Measurements from ENCODE around the gene CTH. TPM values are rescaled to one million over a fixed set of nuclear protein-coding genes. Genes with fewer than 3 reads are reported as not detected.
"Not testable (repeated sequence)": the region's sequence is repeated elsewhere in the genome, so short reads cannot be mapped to it uniquely, and the experiment has no call there.

The CTH gene
- total RNA-seq, 1 donor from 2014 or later: 2.5 TPM

DNA sequence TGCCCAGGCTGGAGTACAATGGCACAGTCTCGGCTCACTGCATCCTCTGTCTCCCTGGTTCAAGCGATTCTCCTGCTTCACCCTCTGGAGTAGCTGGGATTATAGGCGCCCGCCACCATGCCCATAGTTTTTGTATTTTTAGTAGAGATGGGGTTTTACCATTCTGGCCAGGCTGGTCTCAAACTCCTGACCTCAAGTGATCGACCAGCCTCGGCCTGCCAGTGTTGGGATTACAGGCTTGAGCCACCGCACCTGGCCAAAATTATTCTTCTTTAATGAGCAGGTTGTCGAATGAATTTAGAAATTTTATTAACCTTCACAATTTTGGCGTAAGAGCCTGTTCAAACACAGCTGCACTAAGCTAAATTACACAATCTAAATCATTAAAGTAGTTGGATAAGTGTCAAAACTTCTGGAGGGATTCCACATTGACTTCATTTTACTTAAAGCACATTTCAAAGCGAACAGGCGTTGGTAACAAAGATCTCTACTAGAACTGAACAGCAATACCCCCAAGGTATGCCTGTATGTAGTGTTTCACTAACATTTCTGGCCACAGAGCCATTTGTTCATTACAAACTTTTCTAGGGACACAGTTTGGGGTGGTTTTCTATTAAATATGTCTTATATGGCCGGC lies 5.2 kb upstream of the CTH start:
- no peak for DNase-seq (ENCODE audit: low spot score)

DNA sequence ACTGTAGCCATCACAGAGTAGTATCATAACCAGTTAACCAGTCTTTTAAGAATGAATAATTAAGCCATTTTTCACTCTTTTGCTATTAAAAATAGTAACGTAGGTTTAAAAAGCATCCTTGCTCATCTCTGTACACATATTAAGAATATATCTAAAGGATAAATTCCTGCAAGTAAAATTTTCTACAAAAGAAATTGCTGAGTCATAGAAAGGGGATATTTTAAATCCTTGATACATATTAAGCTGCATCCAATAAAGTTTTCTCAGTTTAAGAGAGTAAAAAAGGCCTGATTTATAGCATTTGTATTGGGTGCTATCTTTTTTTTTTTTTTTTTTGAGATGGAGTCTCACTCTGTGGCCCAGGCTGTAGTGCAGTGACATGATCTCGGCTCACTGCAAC lies 1.9 kb upstream of the CTH start:
- no peak for DNase-seq (ENCODE audit: low spot score)

DNA sequence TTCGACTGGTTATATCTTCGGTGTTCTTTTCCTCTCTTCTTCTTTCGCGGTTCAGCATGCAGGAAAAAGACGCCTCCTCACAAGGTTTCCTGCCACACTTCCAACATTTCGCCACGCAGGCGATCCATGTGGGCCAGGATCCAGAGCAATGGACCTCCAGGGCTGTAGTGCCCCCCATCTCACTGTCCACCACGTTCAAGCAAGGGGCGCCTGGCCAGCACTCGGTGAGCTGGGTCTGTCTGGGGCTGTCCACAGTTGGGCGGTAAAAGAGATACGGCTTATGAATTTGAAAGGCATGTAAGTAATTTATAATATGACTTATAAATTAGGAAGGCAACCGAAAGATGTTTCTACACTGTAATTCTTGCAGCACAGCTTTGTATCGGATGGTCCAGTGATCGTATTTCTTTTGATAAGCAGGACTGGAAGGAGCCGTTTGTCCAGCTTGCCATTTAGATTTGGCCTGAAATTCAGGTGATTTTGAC lies 334 bp downstream of the CTH start:
- no peak for DNase-seq (ENCODE audit: low spot score)

DNA sequence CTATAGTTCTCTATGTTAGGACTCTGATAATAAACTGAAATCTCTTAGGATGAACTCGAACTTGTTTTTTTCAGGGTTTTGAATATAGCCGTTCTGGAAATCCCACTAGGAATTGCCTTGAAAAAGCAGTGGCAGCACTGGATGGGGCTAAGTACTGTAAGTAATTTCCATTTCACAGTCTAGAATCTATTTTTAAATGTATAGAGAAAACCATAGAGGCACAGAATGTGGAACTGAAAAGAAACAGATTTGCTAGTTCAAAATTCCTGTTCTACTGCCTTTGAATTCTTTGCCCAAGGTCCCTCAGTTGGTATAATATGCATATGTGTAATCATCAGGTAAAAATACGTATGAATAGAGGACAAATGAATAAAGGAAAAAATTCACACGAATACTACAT lies 4.8 kb downstream of the CTH start:
- no peak for DNase-seq (ENCODE audit: low spot score)

DNA sequence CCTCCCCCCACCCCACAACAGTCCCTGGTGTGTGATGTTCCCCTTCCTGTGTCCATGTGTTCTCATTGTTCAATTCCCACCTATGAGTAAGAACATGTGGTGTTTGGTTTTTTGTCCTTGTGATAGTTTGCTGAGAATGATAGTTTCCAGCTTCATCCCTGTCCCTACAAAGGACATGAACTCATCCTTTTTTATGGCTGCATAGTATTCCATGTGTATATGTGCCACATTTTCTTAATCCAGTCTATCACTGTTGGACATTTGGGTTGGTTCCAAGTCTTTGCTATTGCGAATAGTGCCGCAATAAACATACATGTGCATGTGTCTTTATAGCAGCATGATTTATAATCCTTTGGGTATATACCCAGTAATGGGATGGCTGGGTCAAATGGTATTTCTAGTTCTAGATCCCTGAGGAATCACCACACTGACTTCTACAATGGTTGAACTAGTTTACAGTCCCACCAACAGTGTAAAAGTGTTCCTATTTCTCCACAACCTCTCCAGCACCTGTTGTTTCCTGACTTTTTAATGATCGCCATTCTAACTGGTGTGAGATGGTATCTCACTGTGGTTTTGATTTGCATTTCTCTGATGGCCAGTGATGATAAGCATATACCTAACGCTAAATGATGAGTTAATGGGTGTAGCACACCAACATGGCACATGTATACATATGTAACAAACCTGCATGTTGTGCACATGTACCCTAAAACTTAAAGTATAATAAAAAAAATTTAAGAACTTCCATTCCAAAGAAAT lies 8.1 kb downstream of the CTH start:
- DNase-seq (ENCODE audit: low spot score): not testable (repeated sequence)

DNA sequence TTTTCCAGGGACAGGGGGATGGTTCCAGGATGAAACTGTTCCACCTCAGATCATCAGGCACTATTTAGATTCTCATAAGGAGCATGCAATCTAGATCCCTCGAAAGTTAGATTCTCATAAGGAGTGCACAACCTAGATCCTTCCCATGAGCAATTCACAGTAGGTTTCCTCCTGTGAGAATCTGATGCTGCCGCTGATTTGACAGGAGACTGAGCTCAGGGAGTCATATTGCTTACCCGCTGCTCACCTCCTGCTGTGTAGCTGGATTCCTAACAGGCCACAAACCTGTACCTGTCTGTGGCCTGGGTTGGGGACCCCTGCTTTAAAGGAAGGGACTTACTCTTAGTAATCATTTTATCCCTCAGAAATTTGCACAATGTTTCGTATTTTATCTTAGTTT lies 9.3 kb downstream of the CTH start:
- DNase-seq (ENCODE audit: low spot score): no peak

DNA sequence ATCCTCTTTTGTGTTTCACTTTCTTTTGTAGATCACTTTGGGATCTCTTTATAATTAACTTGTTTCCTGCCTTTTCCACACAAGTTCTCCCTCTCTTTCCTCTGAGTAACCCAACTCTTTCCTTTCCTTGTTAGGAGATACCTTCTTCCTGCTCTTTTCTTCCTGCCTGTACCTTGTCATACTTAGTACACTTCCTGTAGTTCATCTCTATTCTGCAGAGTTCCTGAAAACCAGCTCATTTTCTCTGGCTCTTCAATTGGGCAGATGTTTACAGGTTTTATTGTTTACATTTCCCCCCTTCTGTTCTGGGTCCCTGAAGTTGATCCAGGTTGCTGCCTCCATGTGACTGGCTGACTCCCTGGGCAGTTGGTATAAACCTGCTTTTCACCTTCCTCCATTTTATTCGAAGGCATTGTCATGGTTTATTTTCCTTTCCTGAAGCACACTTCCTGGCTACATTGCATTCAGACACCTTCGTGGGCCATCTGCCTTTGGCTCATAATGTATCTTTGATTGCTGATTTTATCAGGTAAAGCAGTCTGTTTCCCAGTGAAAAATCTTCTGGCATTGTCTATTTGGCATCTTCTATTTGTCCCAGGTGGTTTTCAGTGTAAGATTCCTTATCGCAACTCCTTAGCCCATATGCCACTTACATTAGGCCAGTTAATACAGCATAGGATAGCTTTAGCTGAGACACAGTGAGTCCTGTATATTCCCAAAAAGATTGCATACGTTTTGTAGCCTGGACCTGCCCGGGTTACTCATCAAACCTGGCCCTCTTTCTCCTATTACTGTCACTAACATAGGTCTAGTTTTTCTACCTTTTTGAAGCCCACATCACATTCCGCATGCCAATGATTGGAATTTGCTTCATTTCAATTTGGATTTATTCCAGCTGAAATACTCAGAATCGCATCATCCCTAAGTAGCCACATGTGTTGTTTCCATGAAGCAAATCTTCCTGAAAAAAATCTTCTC lies 15.4 kb downstream of the CTH start:
- DNase-seq (ENCODE audit: low spot score): no peak

DNA sequence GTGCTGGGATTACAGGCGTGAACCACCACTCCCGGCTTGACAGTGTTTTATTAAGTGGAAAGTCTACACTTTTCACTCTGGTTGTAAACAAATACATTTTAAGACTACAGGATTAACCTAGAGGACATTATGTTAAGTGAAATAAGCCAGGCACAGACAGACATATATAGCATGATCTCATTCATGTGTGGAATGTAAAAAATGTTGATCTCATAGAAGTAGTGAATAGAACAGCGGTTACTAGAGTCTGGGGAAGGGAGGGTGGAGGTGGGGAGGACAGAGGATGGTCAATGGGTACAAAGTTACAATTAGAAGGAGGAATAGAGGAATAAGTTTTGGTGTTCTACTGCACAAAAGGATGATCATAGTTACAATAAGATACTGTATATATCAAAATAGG lies 16.9 kb downstream of the CTH start:
- DNase-seq (ENCODE audit: low spot score): no peak

DNA sequence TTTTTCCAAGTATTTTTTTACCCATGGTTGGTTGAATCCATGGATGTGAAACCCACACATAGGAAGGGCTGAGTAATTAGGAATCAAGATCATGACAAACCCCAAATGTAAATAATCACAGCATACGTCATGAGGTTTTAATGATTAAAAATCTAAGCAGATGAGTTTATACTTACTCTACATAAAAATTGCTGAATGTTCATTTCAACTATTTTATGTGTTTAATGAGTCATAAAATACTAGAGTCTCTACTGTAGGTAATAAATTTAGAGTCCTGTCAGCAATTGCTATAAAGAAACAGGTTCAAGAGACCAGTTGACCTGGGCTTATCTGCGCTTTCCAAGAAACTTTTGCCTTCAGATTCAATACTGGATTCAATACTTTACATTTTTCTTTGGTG lies 18.2 kb downstream of the CTH start:
- DNase-seq (ENCODE audit: low spot score): no peak

DNA sequence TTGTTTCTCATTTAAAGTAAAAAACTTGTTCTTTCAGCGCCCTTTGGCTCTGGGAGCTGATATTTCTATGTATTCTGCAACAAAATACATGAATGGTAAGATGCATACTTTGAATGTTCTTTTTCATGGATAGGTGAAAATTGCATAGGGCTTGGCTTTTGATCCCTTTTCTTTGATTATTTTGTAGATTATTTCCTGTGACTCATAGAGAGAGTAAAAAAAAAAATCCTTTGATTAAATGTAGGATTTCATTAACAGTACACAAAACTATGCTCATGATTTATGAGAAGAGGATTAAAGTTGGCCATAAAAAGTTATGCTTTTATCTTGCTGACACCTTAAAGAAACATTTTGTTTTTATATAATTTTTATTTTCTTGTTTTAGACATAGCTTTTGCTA lies 18.7 kb downstream of the CTH start:
- no peak for DNase-seq (ENCODE audit: low spot score)

DNA sequence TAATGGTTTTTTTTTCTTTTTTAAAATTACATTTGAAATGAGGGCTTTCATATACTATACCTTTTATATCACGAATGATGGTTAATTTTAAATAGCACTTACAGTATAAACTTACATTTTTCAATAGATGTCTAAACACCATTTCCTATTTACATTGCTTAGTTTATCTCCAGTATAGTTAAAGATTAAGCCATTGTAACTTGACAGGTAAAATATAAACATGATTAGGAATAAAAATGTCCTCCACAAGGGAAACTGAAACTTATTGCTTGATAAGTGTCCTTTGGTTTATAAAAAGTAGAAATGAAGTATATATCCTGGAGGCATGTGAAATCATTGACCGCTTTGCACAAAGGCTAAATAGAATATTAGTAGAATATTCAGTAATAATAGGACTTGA lies 20.2 kb downstream of the CTH start:
- DNase-seq (ENCODE audit: low spot score): no peak

DNA sequence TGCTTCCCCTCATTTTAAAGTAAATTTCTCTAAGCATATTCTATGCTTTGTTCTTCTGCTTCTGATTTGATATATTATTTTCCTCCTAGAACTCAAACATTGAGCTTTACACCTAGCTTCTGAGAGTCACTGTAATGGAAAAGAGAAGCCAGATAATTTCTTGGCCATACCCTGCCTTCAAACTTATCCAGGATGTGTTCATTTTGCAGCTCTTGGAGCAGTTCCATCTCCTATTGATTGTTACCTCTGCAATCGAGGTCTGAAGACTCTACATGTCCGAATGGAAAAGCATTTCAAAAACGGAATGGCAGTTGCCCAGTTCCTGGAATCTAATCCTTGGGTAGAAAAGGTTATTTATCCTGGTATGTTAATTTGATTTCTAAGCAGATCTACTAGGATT lies 20.8 kb downstream of the CTH start:
- DNase-seq (ENCODE audit: low spot score): no peak

DNA sequence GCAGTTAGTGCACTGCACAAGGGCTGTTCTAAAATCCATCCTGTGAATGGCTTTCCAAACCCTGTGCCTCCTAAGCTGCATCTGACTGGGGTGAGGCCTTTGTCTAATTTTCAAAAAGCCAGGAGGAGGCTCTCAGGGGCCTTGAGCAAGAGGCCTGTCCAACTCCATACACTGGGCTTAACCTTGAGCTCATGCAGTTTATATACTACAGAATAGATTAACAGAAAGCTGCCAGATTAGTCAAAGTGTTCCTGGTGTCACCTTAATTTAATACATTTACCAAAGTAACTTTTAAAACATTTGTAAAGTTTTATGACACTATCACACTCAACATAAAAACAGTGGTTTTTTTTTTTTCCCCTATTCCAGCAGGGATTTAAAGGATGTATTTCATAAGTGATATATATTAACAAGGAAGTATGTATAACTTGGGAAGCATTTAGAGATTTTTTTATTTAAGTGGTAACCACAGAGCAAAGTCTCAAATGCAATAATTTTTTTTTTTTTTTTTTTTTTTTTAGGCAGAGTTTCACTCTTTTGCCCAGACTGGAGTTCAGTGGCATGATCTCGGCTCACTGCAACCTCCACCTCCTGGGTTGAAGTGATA lies 23.3 kb downstream of the CTH start:
- no peak for DNase-seq (ENCODE audit: low spot score)

DNA sequence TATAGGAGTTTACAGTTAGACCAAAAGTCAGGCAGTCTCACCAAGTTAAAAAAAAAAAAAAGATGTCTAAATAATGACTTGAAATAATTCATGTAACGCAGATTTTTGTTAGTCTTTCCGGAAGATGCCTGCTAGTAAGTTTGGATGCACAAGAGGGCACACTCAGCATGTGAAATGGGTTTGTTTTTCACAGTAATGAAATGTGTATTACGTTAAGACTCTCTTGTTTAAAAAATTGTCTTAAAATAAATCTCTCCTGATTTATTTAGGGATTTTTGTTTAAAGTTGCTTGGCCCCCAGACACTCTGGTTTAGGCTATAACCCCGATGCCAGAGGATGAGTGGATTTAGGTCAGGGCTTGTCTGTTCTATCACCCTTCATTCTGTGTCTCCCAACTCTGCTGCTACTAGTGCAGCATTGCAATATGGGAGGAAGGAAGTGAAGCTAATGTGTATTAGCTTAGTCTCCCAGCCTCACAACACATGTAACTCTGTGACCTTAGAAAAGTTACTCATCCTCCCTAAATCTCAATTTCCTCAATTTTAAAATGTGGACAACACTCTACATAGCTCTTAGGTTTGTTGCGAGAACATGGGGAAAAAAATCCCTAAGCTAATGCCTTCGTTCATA lies 25.7 kb downstream of the CTH start:
- no peak for DNase-seq (ENCODE audit: low spot score)

DNA sequence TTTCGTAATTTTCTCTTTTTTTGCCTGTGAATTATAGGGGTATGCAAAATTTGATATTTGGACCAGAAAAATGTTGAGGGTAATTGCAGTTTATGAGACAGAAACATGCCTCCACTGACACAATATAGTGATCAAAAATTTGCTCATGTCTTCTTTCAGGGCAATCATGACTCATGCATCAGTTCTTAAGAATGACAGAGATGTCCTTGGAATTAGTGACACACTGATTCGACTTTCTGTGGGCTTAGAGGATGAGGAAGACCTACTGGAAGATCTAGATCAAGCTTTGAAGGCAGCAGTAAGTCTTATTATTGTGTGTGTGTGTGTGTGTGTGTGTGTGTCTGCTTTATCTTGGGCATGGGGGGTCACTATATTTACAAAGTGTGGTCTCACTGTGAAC lies 27.5 kb downstream of the CTH start:
- DNase-seq (ENCODE audit: low spot score): no peak

DNA sequence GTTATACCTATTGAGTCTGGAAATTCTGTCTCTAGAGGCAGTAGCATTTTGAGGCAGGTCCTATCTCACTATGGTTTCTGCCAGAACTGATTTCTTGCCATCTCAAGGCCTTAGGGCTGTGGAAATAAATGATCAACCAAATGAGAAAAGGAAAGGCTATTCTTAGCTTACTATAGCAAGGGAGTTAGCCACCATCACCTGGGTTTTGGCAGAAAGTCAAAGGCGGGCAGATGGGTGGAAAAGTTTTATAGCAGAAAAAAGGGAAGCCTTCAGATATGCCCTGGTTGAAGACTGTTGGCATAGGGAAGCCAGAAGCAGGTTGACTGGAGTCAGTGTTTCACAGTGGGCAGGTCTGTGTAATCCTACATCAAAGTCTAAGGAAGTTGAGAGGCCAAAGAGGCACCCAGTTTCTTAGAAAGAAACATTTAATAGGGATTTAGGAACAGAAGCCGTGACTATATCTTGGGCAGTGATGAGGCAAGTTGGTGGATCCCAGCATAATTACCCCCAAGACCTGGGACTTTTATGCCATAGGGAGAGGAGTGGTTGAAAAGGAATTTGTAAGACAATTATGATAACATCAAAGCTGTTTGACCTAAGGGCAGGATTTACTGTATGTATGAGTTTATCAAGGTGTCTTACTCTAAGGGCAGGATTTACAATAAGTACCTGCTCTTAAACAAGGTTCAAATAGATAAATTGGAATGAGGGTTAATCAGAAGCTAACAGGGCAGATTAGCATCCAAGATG lies 29.7 kb downstream of the CTH start:
- no peak for DNase-seq (ENCODE audit: low spot score)

DNA sequence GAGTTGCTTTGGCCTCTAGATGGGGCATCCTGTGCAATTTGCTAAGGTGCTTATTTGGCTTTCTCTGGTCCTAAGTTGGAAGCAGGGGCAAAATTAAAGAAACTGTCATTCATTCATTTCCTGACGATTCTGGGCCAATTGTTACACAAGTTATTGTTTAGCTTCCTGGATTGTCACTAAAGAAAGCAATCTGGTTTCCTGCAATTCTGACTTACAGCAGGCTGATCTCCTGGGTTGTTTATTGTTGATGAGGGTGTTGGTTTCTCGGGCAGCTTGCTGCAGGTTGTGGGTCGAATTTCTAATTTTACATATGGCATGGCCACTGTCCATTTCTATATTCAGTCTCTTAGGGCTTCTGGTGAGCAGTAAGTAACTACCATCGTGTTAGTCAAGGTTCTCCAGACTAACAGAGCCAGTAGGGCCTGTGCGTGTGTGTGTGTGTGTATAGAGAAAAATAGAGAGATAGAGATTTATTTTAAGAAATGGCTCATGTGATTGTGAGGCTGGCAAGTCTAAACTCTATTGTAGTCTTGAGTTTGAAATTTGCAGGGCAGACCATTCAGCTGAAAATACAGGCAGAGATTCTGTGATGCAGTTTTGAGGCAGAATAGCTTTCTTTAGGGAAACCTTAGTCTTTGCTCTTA lies 30.4 kb downstream of the CTH start:
- no peak for DNase-seq (ENCODE audit: low spot score)

DNA sequence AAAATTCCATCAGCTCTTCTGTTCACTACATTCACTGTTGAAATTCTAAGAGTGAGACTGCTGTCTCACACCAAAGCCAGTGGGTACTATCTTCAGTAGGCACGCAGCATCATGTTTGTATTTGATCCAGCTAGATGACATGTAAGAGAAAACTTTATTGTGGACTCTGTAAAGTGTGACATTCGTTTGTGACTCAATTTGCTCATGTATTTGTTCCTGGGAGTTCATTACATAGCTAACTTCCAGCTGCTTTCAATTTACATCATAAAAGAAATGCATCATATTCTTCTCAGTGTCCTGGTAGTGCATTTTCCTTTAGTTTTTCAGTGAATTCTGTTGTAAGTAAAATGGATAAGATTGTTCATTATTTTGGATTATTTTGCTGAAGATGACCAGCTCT lies 31.4 kb downstream of the CTH start:
- no peak for DNase-seq (ENCODE audit: low spot score)

DNA sequence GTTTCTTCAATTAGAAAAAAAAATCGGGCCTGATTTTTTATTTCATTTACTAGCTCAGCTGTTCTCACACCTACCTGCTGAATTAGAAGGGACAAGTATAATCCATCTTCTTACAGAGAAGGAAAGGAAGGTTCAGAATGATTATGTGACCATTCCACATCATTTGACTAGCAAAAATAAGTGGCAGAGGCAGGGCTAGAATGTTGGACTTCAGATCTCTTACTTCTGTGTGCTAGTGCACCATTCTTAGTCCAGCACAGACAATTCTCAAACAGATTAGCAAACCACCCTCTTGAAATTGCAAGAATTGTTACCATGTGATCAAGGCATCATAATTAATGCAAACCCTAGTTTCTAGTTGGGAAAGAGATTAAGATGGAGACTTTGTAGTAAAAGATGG lies 32.7 kb downstream of the CTH start:
- no peak for DNase-seq (ENCODE audit: low spot score)

DNA sequence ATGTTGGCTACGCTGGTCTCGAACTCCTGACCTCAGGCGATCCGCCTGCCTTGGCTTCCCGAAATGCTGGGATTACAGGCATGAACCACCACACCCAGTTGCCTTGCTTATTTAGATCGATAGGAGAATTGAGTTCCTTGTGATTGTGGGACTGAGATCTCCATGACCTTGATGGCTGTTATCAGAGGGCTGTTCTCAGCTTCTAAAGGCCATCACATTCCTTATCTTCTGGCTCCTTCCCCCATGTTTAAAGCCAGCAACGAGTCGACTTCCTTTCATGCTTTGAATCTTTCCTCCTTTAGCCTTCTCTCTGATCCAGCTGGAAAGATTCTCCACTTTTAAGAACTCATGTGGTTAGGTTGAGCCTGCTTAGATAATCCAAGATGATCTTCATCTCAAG lies 38.0 kb downstream of the CTH start:
- no peak for DNase-seq (ENCODE audit: low spot score)

All from mesenteric fat pad (tissue), 1 donor.